GM21390 (cell line): ENCODE results near the gene NPB.

Experiments
- ATAC-seq: cut with Tn5 transposase; IDR thresholded peaks from one replicate; pipeline ENCODE4 v1.9.1; 2021; ENCODE audit not compliant: unreplicated experiment

Gene NPB

GRCh38 chr17:81939218-81939617 is 37.2 kb downstream of the NPB start:
- ATAC-seq, result no peak

GRCh38 chr17:81939881-81940385 is 37.9 kb downstream of the NPB start:
- ATAC-seq, result no peak

GRCh38 chr17:81940538-81941483 is 38.8 kb downstream of the NPB start:
- no peak for ATAC-seq

- no peak for ATAC-seq
Measured at GRCh38 chr17:81941484-81942166, 39.6 kb downstream of the NPB start.

- ATAC-seq, result no peak
Measured at GRCh38 chr17:81942167-81942553, 40.1 kb downstream of the NPB start.

- no peak for ATAC-seq
Measured at GRCh38 chr17:81944858-81945257, 42.8 kb downstream of the NPB start.

GRCh38 chr17:81947189-81947588 is 45.2 kb downstream of the NPB start, which contains the start of gene MYADML2:
Gene MYADML2, minus strand, starts transcription at chr17:81947233. Its CDS starts 5,492 bp downstream, at chr17:81941741.
- no peak for ATAC-seq

- no peak for ATAC-seq
Measured at GRCh38 chr17:81948635-81949378, 46.8 kb downstream of the NPB start.

- ATAC-seq, result no peak
Measured at GRCh38 chr17:81950501-81950900, 48.5 kb downstream of the NPB start.

- ATAC-seq, result no peak
Measured at GRCh38 chr17:81951785-81952684, 50.0 kb downstream of the NPB start.
